GM18526 (cell line): ENCODE data around the gene LRRC43.

Source experiments
- POLR2A ChIP-seq: IDR thresholded peaks from 3 replicates; pipeline ENCODE4 v1.6.1; 2011; ENCODE audit not compliant: insufficient read length; ENCODE audit errors: extremely low read depth

Gene LRRC43

GRCh38 chr12:122182887-122183587 is at the start of gene LRRC43:
TSS of gene LRRC43 (plus strand) at chr12:122183123. CDS start at chr12:122183145, 22 bp downstream.
- no peak for TF ChIP-seq POLR2A

GRCh38 chr12:122133192-122133950 is 49.6 kb upstream of the LRRC43 start:
- no peak for TF ChIP-seq POLR2A

GRCh38 chr12:122135437-122136031 is 47.4 kb upstream of the LRRC43 start:
- no peak for TF ChIP-seq POLR2A

GRCh38 chr12:122137229-122137628 is 45.7 kb upstream of the LRRC43 start:
- no peak for TF ChIP-seq POLR2A

- no peak for TF ChIP-seq POLR2A
Measured at GRCh38 chr12:122137681-122138080, 45.2 kb upstream of the LRRC43 start.

- TF ChIP-seq POLR2A, result no peak
Measured at GRCh38 chr12:122138181-122138580, 44.7 kb upstream of the LRRC43 start.

GRCh38 chr12:122138616-122139015 is 44.3 kb upstream of the LRRC43 start:
- no peak for TF ChIP-seq POLR2A

GRCh38 chr12:122139266-122139665 is 43.7 kb upstream of the LRRC43 start:
- TF ChIP-seq POLR2A, result no peak

- TF ChIP-seq POLR2A, result no peak
Measured at GRCh38 chr12:122139941-122140340, 43.0 kb upstream of the LRRC43 start.

- TF ChIP-seq POLR2A, result no peak
Measured at GRCh38 chr12:122140467-122141257, 42.3 kb upstream of the LRRC43 start.

GRCh38 chr12:122141911-122142725 is 40.8 kb upstream of the LRRC43 start:
- no peak for TF ChIP-seq POLR2A

GRCh38 chr12:122142857-122143256 is 40.1 kb upstream of the LRRC43 start:
- TF ChIP-seq POLR2A, result no peak

GRCh38 chr12:122144885-122145284 is 38.0 kb upstream of the LRRC43 start:
- no peak for TF ChIP-seq POLR2A

- TF ChIP-seq POLR2A, result no peak
Measured at GRCh38 chr12:122145505-122146330, 37.2 kb upstream of the LRRC43 start.
